A172 (cell line): ENCODE results near the gene CERS6. TPM values are rescaled to one million over a fixed set of nuclear protein-coding genes. Genes with fewer than 3 reads are reported as not detected.
"Not testable (repeated sequence)": the region's sequence is repeated elsewhere in the genome, so short reads cannot be mapped to it uniquely, and the experiment has no call there.

Source experiments
- DNase-seq: peaks from one replicate; pipeline ENCODE4 v3.0.0-alpha.2; 2015; ENCODE audit warnings: low spot score
- total RNA-seq: library from RNA; depleted of rRNA; stranded (reverse); fragments of >200 nt; shearing (Covaris generic); gene quantifications from 2 replicates; pipeline ENCODE4 v1.2.3, GENCODE V29; 2014

CERS6 gene
- total RNA-seq, 1 experiment from 2014 or later, result 25.4 TPM

DNA sequence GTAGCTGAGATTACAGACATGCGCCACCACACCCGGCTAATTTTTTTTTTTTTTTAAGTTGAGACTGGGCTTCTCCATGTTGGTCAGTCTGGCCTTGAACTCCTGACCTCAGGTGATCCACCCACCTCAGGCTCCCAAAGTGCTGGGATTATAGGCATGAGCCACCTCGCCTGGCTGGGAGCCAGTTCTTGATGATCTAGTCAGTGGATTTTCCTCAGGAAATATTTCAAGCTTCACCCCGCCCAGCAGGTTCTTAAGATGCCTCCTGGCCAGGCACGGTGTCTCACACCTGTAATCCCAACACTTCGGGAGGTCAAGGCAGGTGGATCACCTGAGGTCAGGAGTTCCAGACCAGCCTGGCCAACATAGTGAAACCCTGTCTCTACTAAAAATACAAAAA, 312.3 kb downstream of the CERS6 start:
- not testable (repeated sequence) for DNase-seq

DNA sequence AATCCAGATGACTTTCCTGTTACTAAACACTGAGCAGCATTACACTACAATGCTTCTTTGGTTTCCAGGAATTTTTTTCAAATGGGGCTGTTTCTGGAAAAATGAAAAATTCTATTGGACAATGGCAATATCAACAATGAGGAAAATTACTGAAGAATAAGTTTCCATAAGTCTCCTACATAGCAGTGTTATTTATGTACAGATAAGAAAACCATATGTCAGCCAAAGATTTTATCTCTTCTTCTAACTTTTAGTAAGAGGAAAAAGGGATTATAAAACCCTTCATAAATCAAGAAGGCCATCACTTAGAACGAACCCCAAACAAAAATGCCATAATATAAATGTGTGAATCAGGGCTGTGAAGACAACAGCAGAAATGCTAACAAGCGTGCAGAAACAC, 314.7 kb downstream of the CERS6 start:
- peak; percentile 16 for DNase-seq

DNA sequence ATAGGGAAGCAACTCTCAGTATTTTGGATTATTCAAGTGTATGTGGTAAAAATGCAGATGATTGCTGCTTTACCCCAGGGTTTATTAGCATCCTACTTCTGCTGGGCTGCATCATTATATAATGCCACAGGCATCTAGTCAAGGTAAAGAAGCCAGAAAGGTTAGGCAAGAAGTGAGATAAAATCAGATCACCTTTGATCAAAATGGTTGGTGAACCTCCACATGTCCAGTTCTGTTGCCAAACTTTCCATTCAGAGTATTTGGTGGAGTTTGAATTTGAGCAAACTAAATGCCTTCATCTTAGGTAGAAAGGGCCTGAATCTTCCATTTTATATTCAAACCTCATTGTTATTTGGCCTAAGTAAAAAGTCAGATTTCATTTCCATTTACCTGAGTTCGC, 316.6 kb downstream of the CERS6 start:
- DNase-seq, result no peak

DNA sequence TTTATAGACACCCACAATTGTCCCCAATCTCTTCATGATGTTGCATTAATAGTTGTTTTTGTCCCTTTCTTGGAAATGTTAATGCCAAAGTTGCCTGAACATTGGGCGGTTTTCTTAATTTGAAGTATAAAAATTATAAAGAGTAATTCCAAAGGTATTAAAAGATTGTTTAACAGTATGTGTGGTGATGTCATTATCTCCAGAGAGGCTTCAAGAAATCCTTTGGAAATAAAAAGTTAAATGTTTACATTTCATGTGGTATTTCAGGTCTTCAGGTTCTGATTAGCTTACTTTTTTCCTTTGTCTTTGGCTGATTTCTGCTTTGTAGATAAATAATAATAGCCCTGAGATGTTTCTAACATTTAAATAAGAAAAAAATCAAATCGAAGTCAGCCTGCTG, 317.1 kb downstream of the CERS6 start:
- no peak for DNase-seq

DNA sequence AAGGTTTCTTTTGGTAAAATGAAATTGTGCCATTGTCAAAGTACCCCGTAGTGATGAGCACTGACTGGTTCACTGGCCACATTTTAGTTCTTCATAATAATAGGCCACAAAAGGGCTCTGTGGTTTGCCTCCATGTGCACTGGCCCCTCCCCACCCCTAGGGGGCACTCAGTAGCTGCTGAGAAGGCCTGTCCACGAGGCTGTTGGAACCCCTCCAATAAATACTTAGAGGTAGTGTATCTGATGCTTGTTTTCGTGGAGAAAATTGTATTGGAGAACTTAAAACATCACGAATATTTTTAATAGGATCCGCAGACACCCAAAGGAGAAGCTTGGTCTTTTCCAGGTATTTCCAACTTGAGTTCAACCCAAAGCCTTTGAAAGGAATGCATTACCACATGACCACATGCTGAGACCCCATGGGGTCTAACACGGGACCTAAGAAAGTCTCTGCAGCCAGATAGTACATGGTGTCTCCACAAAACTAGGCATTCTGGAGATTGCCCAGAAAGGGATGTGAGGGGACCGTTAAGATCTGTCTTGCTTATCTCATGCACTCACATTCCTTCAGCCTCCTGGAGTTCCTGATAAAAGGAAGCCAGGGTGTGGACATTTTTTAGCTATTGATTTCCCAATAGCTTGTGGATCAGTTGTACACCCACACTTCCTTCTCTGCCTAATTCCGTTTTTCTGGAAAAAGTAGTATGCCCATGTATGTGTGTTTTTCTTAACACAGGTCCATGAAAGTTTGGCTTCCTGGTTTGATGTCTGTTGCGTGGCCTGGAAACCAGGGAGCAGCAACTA, 317.8 kb downstream of the CERS6 start:
- DNase-seq, result peak; percentile 65

DNA sequence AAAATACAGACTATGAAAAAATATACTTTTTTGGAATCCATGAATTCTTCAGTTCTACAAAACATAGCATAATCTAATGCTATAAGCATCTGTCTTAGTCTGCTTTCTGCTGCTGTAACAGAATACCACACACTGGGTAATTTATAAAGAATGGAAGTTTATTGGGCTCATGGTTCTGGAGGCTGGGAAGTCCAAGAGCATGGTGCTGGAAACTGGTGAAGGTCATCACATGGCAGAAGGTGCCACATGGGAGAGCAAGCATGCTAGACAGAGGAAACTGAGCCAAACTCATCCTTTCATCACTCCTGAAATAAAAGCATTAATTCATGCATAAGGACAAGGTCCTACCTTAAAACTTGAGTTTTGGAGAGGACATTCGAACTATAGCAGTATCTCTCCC, 319.8 kb downstream of the CERS6 start:
- no peak for DNase-seq

DNA sequence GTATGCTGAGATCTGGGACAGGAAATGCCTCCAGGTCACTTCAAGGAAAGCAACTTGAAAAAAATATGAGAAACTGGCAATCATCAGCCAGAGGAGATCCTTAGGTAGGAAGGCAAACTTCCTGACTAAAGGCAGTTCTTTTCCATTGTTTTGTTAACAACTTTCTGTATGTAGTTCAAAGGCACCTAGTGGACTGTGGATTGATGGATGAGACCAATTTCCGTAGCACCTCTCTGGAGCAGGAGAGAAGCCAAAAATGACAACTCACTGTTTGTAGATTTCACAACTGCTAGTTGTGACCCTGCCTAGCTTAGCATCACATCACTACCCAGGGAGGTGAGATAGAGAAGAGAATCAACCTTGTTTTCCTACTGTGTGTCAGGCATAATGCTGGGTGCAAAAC, 324.6 kb downstream of the CERS6 start:
- no peak for DNase-seq

DNA sequence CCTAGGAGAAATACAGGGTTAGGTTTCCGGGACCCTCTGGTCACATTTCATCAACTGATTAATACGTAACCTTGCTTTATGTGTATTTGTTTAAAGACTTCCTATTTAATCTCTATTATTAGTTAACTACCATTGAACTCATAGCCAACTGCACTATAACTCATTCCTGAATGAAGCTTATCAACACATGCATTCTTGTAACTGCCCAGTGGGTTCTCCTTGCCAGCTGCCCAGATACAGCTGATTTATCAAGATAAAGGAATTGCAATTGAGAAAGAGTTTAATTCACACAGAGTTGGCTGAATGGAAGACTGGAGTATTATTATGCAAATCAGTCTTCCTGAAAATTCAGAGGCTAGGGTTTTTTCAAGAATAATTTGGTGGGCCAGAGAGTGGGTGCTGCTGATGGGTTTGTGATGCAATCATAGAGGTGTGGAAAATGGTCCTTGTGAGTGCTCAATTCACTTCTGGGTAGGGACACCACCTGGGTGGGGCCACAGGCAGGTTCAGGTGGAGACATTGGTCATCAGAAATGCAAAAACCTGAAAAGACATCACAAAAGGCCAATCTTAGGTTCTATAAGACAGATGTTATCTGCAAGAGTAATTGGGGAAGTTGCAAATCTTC, 325.2 kb downstream of the CERS6 start:
- no peak for DNase-seq

DNA sequence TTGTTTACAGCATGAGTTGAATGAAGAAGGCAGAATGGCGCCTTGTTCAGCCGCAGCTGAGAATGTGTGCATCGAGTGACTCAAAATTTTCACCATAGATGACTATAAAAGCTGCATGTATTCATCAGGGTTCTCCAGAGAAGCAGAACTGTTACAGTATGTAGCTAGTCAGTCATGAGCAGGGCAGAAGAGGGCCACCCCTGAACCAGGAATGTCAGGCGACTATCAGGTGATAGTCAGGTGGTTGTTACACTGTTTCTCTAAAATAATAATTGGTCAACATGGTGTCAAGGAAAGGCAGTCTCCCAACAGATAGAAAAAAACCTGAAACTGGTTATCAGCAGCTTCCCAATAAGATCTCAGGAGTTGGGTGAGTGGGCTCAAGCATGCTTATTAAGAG, 326.2 kb downstream of the CERS6 start:
- no peak for DNase-seq

DNA sequence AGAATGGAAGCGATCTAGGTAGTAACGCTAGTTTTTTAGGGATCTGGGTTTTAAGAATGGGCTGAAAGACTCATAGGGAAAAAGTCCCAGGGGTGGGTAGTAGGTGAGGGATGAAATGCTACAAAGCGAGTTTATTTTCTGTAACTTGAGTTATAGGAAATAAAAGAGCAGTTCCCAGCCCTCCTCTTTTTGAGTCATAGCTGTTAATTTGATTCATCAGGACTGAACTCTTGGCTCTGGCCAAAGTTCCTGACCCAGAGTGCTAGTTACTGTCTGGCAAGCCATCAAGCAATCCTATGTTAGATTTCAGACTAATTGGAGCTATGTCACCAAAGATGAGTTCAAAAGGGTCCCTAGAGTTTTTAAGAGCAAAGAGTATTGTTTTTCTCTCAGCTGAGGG, 328.9 kb downstream of the CERS6 start:
- no peak for DNase-seq

DNA sequence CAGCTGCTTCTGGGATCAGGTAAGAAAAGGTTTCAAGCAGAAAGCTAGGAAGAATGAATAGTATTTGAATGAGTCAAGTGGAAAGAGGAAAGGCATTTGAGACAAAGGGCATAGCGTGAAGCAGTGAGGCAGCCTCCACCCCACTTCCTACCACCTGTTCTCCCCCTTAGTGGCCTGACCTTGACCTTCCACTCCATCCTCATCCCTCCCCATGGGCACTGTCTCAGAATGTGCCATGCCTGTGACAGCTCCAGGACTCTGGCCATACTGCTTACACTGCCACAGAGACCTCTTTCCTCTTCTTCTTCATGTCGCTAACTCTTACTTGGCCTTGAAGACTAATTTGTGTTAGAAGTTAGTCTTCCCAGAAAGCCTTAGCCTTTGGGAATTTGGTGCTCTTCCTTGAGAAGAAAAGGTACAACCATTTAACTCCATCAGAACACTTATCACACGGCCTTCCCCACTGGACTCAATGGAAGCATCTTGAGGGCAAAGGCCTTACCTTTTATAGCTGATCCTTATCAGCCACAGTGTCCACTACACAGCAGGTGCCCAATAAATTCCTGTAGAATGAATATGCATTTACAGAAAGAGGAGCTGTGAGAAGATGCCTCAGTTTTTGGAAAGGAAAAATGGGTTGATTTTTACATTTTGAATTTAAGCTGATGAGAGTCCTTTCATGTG, 331.2 kb downstream of the CERS6 start:
- DNase-seq, result no peak

DNA sequence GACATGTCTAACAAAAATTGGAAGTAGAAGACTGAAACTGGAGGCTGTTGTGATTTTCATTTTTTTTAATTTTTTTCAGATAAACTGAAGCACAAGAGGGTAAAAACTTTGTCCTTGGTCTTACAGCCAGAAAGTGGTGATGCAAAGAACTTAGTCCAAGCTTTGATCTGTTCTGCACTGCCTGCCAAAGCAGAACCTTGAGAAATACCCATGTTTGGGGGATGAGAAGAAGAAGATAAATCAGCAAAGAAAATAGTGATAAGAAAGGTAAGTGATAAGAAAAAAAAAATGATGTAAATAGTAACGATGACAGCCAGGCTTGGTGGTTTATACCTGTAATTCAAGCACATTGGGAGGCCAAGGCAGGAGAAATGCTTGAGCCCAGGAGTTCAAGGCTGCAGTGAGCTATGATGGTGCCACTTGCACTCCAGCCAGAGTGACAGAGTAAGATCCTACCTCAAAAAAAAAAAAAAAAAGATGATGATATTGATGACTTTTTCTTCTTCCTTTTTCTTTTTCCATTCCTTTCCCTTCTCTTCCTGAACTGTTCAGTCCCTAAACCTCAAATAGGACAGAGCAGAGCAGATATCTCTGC, 331.8 kb downstream of the CERS6 start:
- DNase-seq, result no peak

DNA sequence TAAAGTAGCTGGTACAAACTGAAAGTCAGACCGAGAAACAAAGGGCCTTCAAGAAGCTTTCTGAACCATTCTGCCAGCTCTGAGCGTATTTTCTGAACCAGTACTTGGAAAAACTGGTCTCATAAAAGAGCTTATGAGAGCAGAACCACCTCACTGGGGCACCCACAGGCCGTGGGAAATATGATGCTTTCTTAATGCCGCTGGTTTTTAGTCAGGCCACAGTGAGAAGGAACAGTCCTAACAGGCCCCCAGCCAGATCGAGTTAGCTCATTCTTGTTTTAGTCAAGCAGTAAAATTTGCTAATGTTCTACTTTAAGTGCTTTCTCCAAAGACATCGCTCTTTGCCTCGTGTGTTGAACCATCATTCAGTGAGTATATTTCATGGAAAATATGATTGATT, 333.7 kb downstream of the CERS6 start:
- DNase-seq, result no peak

DNA sequence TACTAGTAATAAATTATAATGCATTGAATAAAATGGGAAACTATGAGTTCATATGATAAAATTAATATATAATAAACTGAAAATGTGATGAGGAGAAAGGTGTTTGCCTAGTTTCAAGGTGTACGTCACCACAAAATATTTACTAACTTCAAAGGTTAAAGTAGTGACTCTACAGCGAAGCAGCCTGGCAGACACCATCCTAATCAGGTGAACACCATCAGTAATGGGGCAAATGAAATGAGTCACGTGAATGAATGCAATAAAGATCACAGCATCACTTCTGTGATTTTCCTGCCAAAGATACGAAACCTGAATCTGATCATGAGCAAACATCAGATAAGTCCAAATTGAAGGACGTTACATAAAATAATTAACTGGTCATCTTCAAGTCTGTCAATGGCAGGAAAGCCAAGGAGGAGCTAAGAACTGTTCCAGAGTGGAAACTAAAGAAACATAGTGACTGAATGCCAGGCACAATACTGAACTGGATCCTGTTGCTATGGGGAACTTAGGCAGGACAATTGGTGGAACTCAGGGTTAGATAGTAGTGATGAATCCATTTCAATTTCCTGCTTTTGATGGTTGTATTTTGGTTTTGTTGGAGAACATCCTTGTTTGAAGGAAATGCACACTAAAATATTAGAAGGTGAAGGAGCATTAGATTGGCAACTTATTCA, 334.3 kb downstream of the CERS6 start:
- DNase-seq, result no peak

DNA sequence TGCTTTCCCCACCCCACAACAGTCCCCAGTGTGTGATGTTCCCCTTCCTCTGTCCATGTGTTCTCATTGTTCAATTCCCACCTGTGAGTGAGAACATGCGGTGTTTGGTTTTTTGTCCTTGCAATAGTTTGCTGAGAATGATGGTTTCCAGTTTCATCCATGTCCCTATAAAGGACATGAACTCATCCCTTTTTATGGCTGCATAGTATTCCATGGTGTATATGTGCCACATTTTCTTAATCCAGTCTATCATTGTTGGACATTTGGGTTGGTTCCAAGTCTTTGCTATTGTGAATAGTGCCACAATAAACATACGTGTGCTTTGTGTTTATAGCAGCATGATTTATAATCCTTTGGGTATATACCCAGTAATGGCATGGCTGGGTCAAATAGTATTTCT, 335.1 kb downstream of the CERS6 start:
- not testable (repeated sequence) for DNase-seq

DNA sequence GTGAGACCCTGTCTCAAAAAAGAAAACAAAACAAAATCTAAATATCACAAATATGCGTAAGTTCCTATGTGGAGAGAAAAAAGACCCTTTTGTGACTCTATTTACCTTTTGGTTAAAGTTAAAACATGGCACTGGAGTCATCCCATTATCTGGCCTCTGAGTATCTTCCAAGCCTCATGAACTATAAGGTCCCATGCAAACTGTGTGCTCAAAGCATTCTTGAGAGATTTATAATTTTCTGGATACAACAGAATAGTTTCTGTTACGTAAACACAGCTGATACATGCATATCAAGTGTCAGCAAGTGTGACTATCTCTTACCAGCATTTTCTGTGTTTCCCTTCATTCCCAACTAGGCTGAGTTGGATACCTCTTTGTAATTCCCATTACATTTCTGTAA, 337.5 kb downstream of the CERS6 start:
- DNase-seq, result no peak

DNA sequence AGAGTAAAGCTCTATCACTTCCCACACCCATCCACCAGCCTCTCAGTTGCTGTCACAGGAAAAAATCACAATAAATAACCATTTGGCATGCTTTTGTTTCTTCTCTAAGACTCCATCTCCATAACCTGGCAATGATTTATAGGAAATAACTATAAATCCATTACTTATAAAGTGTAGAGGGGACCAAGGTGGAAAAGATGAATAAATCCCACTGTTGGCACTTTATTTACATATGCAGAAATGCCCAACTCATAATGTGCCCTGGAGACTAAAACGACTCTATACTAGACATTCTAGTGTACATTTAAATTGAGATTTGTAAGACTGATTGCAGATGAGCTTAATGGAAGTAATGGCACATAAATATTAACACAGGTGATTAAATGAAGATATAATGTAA, 338.9 kb downstream of the CERS6 start:
- DNase-seq, result no peak

DNA sequence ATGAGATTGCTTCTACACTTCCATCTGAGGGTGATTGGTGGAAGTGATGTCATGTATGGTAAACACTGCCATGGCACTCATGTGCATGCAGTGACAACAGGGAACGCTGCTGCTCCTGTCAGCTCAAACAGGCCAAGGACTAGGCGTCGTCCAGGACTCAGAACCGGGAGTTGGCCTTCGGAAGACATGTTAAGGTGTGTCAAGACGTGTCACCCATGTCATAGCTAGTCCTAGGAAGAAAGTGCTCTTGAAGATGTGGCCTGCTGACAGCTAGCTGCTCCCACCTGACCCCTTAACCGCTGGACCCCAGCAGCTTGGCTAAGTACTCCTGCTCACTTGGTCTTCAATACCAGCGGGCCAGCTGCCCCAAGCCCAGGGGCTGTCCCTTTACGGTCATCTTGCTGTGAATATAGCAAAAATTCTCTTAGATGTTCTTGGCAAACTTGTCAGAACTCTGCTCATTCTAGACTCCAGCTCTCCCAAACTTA, 340.1 kb downstream of the CERS6 start:
- DNase-seq, result no peak

DNA sequence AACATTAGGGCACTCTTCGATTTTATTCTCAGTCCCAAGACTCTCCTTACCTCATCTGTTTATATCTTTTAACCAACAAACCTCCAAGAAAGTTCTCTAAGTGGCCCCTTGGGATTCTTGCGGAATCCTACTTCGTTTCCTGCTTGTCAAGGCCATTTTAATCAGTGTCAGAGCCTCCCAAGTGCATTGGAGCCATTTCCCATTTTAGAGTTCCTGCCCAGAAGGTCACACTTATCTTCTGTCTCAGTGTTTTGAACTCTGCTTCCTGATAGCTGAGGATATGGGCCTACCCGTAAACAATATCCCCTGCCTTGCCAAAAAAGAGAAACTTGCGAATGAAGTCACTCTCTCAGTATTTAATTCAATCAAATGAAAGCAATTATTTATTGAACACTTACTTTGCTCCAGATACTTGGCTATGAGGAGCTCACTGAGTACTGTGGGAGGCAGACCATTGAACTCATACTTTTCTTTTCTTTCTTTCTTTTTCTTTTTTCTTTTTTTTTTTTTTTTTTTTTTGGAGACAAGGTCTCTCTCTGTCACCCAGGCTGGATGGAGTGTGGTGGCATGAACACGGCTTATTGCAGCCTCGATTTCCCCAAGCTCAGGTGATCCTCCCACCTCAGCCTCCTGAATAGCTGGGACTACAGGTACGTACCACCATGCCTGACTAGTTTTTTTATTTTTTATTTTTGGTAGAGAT, 340.7 kb downstream of the CERS6 start:
- DNase-seq, result no peak

DNA sequence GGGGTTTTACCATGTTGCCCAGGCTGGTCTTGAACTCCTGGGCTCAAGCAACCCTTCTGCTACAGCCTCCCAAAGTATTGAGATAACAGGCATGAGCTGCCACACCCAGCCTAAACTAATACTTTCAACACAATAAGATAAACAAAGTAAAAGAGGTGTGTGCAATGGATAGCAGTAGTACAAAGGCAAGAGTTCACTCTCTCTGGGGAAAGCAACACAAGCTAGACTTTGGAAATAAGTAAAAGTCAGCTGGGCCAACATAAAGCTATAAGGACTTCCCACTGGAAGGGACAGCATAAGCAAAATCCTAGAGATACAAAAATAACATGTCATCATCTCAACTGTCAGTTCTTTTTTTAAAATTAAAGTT, 341.2 kb downstream of the CERS6 start:
- DNase-seq, result no peak
